Tibial artery (tissue), 4 donors: ENCODE measurements around the gene RSBN1L.
A peak's percentile ranks its signal among the peaks of the same experiment; 100 is the strongest.

Experiments
- DNase-seq, 2 donors: peaks; one replicate each; pipeline ENCODE4 v3.0.0-alpha.2; 2019
- H3K27ac ChIP-seq, 2 donors: fragments of 200-600 bp; sonication (generic) in 1 of 2; 1 replicate in 1 of 2; 2 replicates in 1 of 2; pipeline ENCODE4 v1.5.1; 2018 to 2019; ENCODE audit warnings: mild to moderate bottlenecking in 1 of 2
- H3K27me3 ChIP-seq, 2 donors: fragments of 200-600 bp; sonication (generic) in 1 of 2; one replicate each; pipeline versions ENCODE4 v1.5.1 to v1.6.0; 2016 to 2019
- H3K36me3 ChIP-seq, 3 donors: fragments of 200-600 bp; sonication (generic) in 2 of 3; one replicate each; pipeline ENCODE4 v1.5.1; 2016 to 2019; ENCODE audit warnings: mild to moderate bottlenecking in 2 of 3
- H3K4me1 ChIP-seq, 4 donors: fragments of 200-600 bp; sonication (generic) in 2 of 4; 1 replicate in 3 of 4; 2 replicates in 1 of 4; pipeline ENCODE4 v1.5.1; 2016 to 2019
- H3K4me3 ChIP-seq, 2 donors: fragments of 200-600 bp; sonication (generic) in 1 of 2; 1 replicate in 1 of 2; 2 replicates in 1 of 2; pipeline ENCODE4 v1.5.1; 2018 to 2019; ENCODE audit warnings: mild to moderate bottlenecking in 2 of 2
- H3K9me3 ChIP-seq, 3 donors: fragments of 200-600 bp; sonication (generic) in 1 of 3; one replicate each; pipeline ENCODE4 v1.5.1; 2016 to 2019
- intact Hi-C: fragments of 100-400 bp; cut with DNase I; formaldehyde crosslinking; loops from one replicate; pipeline ENCODE4 v1.15.0; 2023; ENCODE audit warnings: low total_unique reads
- TF ChIP-seq, protein P1 (sequence below), 2 experiments: fragments of 200-600 bp in 1 of 2; fragments of 450-650 bp in 1 of 2; IDR thresholded peaks; one replicate each; pipeline ENCODE4 v1.5.1; 2017 to 2019; ENCODE audit warnings: antibody characterized with exemption in 2 of 2, mild to moderate bottlenecking in 1 of 2, moderate library complexity in 1 of 2

Gene RSBN1L

DNA sequence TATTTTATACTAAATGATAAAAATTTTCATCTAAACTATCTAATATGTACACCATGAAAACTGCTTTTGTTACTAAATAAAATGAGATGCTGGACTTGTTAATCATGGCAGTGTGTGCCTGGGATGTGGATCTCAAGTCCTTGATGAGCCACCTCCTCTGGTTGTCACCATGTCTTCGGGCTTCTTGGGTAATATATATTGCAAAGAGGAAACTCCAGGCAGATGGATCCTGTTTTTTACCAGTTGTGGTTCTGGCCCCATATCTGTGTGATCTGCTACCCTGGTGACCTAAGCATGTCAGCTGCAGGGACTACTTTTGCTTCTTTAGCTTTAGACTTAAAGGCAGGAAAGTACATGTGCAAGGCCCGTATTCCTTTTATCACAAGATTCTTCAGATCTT is 55.8 kb downstream of the RSBN1L start:
- TF ChIP-seq, protein P1, sequence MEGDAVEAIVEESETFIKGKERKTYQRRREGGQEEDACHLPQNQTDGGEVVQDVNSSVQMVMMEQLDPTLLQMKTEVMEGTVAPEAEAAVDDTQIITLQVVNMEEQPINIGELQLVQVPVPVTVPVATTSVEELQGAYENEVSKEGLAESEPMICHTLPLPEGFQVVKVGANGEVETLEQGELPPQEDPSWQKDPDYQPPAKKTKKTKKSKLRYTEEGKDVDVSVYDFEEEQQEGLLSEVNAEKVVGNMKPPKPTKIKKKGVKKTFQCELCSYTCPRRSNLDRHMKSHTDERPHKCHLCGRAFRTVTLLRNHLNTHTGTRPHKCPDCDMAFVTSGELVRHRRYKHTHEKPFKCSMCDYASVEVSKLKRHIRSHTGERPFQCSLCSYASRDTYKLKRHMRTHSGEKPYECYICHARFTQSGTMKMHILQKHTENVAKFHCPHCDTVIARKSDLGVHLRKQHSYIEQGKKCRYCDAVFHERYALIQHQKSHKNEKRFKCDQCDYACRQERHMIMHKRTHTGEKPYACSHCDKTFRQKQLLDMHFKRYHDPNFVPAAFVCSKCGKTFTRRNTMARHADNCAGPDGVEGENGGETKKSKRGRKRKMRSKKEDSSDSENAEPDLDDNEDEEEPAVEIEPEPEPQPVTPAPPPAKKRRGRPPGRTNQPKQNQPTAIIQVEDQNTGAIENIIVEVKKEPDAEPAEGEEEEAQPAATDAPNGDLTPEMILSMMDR (IDR thresholded peaks at IDR 0.05), result no peak
- Histone ChIP-seq H3K4me3 (no peak overlapping the region), H3K27ac (no peak overlapping the region), H3K27me3 (no peaks in the 10 kb centered on the region), H3K9me3 (no peaks in the 10 kb centered on the region), H3K36me3 (peaks cover 6 to 12% (median 11%) of the 10 kb centered on the region in 3 donors), H3K4me1 (peaks cover 0 to 11% (median 2%) of the 10 kb centered on the region in 4 donors)
- intact Hi-C loops, result no loop called here
- no peak for DNase-seq

DNA sequence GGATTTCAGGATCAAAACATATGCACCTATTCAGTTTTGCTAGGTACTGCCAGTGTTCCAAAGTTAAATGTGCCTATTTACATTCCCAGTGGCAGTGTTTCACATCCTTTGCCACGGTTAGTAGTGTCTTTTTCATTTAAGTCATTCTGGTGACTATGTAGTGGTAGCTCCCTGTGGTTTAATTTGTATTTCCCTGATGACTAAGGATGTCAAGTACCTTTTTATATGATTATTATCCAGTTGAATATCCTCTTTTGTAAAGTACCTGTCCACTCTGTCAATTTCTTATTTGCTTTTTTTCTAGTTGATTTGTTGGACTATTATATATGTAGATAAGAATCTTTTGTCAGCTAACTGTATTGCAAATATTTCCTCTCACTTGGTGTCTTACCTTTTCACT is 56.9 kb downstream of the RSBN1L start:
- Histone ChIP-seq H3K9me3 (no peaks in the 10 kb centered on the region), H3K4me1 (peaks cover 0 to 9% (median 2%) of the 10 kb centered on the region in 4 donors), H3K27me3 (no peaks in the 10 kb centered on the region), H3K36me3 (peaks cover 6 to 12% (median 11%) of the 10 kb centered on the region in 3 donors), H3K27ac (no peak overlapping the region), H3K4me3 (no peak overlapping the region)
- intact Hi-C loops, result no loop called here
- DNase-seq, result no peak
- TF ChIP-seq, protein P1 (IDR thresholded peaks at IDR 0.05), result no peak

DNA sequence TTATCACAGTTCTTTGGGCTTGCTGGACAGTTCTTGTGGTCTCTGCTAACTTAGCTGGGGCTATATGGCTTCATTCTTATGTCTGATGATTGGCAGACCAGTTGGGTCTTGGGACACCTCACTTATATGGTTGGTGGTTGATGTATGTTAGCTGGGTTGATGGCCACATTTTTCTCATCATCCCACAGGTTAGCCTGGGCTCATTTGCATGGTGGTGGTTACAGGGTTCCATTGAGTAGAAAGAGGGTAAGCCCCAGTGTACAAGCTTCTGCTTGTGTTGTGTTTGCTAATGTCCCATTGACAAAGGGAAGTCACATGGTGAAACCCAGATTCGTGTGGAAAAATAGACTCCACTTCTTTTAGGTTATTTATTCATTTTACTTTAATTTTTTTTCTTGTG is 61.3 kb downstream of the RSBN1L start:
- DNase-seq, result no peak
- Histone ChIP-seq H3K27ac (no peak overlapping the region), H3K4me1 (peaks cover 0 to 26% (median 11%) of the 10 kb centered on the region in 4 donors), H3K9me3 (no peaks in the 10 kb centered on the region), H3K27me3 (no peaks in the 10 kb centered on the region), H3K4me3 (no peak overlapping the region), H3K36me3 (no peaks in the 10 kb centered on the region)
- intact Hi-C loops, result loop anchor here (5.0 kb wide), 1 partner anchor 100 kb away; no protein-coding TSS in a partner anchor
- TF ChIP-seq, protein P1 (IDR thresholded peaks at IDR 0.05), result no peak

DNA sequence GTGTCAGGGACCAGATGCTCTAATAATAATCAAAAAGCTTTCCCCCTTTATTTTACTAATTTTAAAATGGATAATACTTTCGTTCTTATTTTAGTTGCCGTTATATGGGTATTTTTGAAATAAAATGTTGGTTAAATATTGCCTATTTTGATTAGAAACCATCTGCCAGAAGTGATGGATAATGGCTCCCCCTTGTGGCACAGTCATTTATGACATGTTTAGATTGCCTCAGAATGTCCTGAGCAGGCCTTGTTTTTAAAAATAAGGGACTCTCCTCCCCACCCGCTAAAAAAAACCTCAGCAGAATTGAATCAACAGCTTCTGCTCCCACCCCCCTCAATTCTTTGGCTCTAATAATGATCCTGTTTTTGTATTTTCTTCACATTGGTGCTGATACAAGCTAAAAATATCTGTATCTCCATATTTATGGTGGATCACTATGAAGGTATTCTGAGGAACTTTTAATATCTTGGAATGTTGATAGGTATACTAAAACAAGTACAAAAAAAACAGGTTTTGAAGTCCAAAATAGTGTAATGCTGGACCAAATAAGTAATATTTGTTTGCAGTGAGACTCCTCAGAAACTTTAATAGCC is 63.1 kb downstream of the RSBN1L start:
- TF ChIP-seq, protein P1 (IDR thresholded peaks at IDR 0.05), result peak; percentile 78 to 85
- Histone ChIP-seq H3K27me3 (no peaks in the 10 kb centered on the region), H3K9me3 (no peaks in the 10 kb centered on the region), H3K4me3 (no peak overlapping the region), H3K36me3 (no peaks in the 10 kb centered on the region), H3K4me1 (peaks cover 0 to 34% (median 9%) of the 10 kb centered on the region in 4 donors), H3K27ac (peak overlapping the region in 1 of 2 donors; percentile 13)
- intact Hi-C loops, result loop anchor here (5.0 kb wide), 1 partner anchor 102 kb away; no protein-coding TSS in a partner anchor
- peak in 1 of 2 donors; percentile 66 for DNase-seq

DNA sequence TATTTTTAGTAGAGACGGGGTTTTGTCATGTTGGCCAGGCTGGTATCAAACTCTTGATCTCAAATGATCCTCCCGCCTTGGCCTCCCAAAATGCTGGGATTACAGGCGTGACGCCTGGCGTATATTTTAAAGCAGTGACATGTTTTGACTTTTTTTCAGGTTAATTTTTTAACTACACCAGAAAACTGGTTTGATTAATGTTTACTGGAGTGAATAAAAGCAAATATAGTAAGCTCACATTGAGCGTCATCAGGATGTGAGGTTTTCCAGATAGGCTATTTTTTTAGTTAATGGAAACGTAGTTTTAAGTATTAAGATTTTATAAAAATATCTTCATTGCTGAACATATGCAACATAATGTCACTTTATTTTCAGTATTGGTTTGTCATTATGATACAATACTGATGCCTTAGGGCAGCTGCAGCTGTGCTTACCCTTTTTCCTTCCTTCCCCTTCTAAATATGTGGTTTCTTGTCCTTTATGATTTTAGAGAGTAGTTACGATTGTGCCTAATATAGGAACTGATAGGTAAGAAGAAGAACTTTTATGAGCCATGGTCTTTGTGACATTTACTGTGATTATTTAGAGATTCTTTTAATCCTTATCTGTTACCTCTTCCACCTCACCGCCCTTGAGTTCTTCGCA is 64.7 kb downstream of the RSBN1L start:
- DNase-seq, result no peak
- peaks cover 0 to 43% (median 9%) of the 10 kb centered on the region in 4 donors for H3K4me1 ChIP-seq

More for the DNA sequence above, 64.7 kb downstream of the RSBN1L start:
- Histone ChIP-seq H3K9me3 (no peaks in the 10 kb centered on the region), H3K27ac (no peak overlapping the region), H3K4me3 (no peak overlapping the region), H3K27me3 (no peaks in the 10 kb centered on the region), H3K36me3 (no peaks in the 10 kb centered on the region)
- intact Hi-C loops, result no loop called here
- TF ChIP-seq, protein P1 (IDR thresholded peaks at IDR 0.05), result no peak
